Cardiac atrium fibroblast (primary cell): ENCODE results near the gene GNRH2. TPM values are rescaled to one million over a fixed set of nuclear protein-coding genes. Genes with fewer than 3 reads are reported as not detected.

ENCODE experiments used
- total RNA-seq: library from RNA; depleted of rRNA; stranded (reverse); fragments of >200 nt; gene quantifications from 2 replicates; pipeline ENCODE4 v1.2.3, GENCODE V29; 2015

GNRH2 gene
- not detected in 2 replicates for total RNA-seq

GRCh38 chr20:3043322-3043721 lies at the start of gene GNRH2:
GNRH2 (plus strand) TSS chr20:3043622; CDS start chr20:3044415, 793 bp downstream.

GRCh38 chr20:3045816-3046676 lies 2.6 kb downstream of the GNRH2 start, which contains the start of gene MRPS26:
MRPS26 (plus strand) TSS chr20:3046052; CDS start chr20:3046069, 17 bp downstream.

GRCh38 chr20:3071610-3072529 lies 28.4 kb downstream of the GNRH2 start, which contains the start of gene OXT:
OXT (plus strand) TSS chr20:3071620; CDS start chr20:3071656, 36 bp downstream.

DNA sequence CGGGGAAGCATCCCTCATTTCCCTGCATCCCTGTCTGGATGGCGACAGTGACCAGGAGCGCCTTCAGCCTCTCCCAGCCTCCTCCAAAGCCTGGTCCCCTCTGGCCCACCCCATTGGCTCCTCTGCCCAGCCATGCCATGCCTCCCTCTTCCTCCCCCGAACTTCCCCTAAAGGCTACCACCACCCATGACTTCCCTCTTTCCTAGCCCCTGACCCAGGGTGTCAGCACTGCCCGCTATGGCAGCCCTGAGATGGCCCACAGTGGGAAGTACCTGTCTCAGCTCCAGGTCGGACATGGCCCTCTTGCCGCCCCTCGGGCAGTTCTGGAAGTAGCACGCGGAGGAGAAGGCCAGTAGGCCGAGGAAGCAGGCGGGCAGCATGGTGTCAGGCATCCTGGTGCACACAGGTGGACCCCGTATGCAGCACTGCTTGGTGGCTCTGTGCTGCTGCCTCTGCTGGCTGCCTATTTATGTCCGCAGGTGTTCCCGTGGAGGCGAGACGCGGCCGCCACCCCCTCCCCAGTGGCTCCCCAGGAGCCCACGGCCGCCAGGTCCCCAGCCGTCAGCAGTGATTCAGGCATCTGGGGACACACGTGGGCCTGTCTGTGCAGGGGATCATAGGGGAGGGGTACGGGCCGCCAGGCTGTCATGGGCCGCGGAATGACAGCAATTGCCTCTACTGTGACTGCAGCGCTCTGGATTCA lies 41.0 kb downstream of the GNRH2 start, which contains the start of gene AVP:
AVP (minus strand) TSS at position 442 of the 703 bp plus-strand sequence; CDS start at position 392, 50 bp downstream.

Other genes with a start within 250 kb of the GNRH2 start
- gene CPXM1, start 243.0 kb upstream of the GNRH2 start, total RNA-seq = 0.97 and 2.5 TPM in 2 replicates
- 1.5 TPM in 1 of 2 replicates, not detected in the other for gene C20orf141, start 228.6 kb upstream of the GNRH2 start, total RNA-seq
- not detected in 2 replicates for gene TMEM239, start 227.3 kb upstream of the GNRH2 start, total RNA-seq
- gene PCED1A, start 203.0 kb upstream of the GNRH2 start, total RNA-seq = 21.9 and 36.6 TPM in 2 replicates
- 31.1 and 40.6 TPM in 2 replicates for gene VPS16, start 202.9 kb upstream of the GNRH2 start, total RNA-seq
- gene PTPRA, start 170.1 kb upstream of the GNRH2 start, total RNA-seq = 46.0 and 61.7 TPM in 2 replicates
- gene MRPS26, start 2.4 kb downstream of the GNRH2 start, total RNA-seq = 31.6 and 33.2 TPM in 2 replicates
- gene OXT, start 28.0 kb downstream of the GNRH2 start, total RNA-seq = not detected in 2 replicates
- gene AVP, start 41.1 kb downstream of the GNRH2 start, total RNA-seq = not detected in 2 replicates
- gene FASTKD5, start 116.2 kb downstream of the GNRH2 start, total RNA-seq = 13.5 and 16.5 TPM in 2 replicates
- 2.4 and 3.2 TPM in 2 replicates for gene UBOX5, start 116.2 kb downstream of the GNRH2 start, total RNA-seq
- 4.2 and 6.6 TPM in 2 replicates for gene LZTS3, start 129.9 kb downstream of the GNRH2 start, total RNA-seq
- 54.9 and 87.8 TPM in 2 replicates for gene DDRGK1, start 161.1 kb downstream of the GNRH2 start, total RNA-seq
- 49.5 and 50.7 TPM in 2 replicates for gene ITPA, start 165.9 kb downstream of the GNRH2 start, total RNA-seq
- 0.72 and 0.81 TPM in 2 replicates for gene SLC4A11, start 195.6 kb downstream of the GNRH2 start, total RNA-seq